HEK293 (cell line): ENCODE data around the gene DSCAML1.
A peak's percentile ranks its signal among the peaks of the same experiment; 100 is the strongest.

ENCODE experiments used
- FEZF1 ChIP-seq: fragments of 450-650 bp; formaldehyde crosslinking; IDR thresholded peaks from 2 replicates; pipeline ENCODE4 v1.5.1; 2016; ENCODE audit warnings: missing biosample characterization, missing genetic modification characterization
- HOXC10 ChIP-seq: sonication (generic); formaldehyde crosslinking; IDR thresholded peaks from 2 replicates; pipeline ENCODE4 v1.8.1; 2023; ENCODE audit warnings: mild to moderate bottlenecking, missing genetic modification reagents
- IKZF3 ChIP-seq: fragments of 450-650 bp; IDR thresholded peaks from 2 replicates; pipeline ENCODE4 v1.5.0; 2018; ENCODE audit warnings: missing biosample characterization, mild to moderate bottlenecking, missing genetic modification characterization, moderate library complexity
- KLF1 ChIP-seq: fragments of 450-650 bp; formaldehyde crosslinking; IDR thresholded peaks from 2 replicates; pipeline ENCODE4 v1.5.1; 2016; ENCODE audit warnings: missing biosample characterization, missing genetic modification characterization
- MYNN ChIP-seq: fragments of 450-650 bp; formaldehyde crosslinking; IDR thresholded peaks from 2 replicates; pipeline ENCODE4 v1.5.1; 2016; ENCODE audit warnings: missing biosample characterization, missing genetic modification characterization, borderline replicate concordance
- MZF1 ChIP-seq: fragments of 450-650 bp; formaldehyde crosslinking; IDR thresholded peaks from 2 replicates; pipeline ENCODE4 v1.5.1; 2017; ENCODE audit warnings: missing biosample characterization, missing genetic modification characterization, borderline replicate concordance
- PRDM10 ChIP-seq: fragments of 450-650 bp; formaldehyde crosslinking; IDR thresholded peaks from 2 replicates; pipeline ENCODE4 v1.5.1; 2016; ENCODE audit warnings: missing biosample characterization, missing genetic modification characterization
- REST ChIP-seq: fragments of 450-650 bp; formaldehyde crosslinking; IDR thresholded peaks from 2 replicates; pipeline ENCODE4 v1.5.1; 2016; ENCODE audit warnings: missing biosample characterization, missing genetic modification characterization
- SALL2 ChIP-seq: fragments of 450-650 bp; formaldehyde crosslinking; IDR thresholded peaks from 2 replicates; pipeline ENCODE4 v1.5.0; 2017; ENCODE audit warnings: missing biosample characterization, mild to moderate bottlenecking, missing genetic modification characterization, borderline replicate concordance
- TCF7L2 ChIP-seq: IDR thresholded peaks from 2 replicates; pipeline ENCODE4 v1.6.1; 2011; ENCODE audit warnings: low read depth, mild to moderate bottlenecking, inconsistent platforms, low read length, moderate library complexity, borderline replicate concordance
- YY2 ChIP-seq: fragments of 450-650 bp; formaldehyde crosslinking; IDR thresholded peaks from 2 replicates; pipeline ENCODE4 v1.5.1; 2016; ENCODE audit warnings: missing biosample characterization, missing genetic modification characterization
- ZBTB48 ChIP-seq: fragments of 450-650 bp; formaldehyde crosslinking; IDR thresholded peaks from 2 replicates; pipeline ENCODE4 v1.5.1; 2016; ENCODE audit warnings: missing biosample characterization, missing genetic modification characterization
- ZNF112 ChIP-seq: fragments of 450-650 bp; formaldehyde crosslinking; IDR thresholded peaks from 2 replicates; pipeline ENCODE4 v1.5.0; 2017; ENCODE audit warnings: missing biosample characterization, missing genetic modification characterization
- ZNF175 ChIP-seq: fragments of 450-650 bp; formaldehyde crosslinking; IDR thresholded peaks from 2 replicates; pipeline ENCODE4 v1.5.1; 2016; ENCODE audit warnings: missing biosample characterization, missing genetic modification characterization
- ZNF214 ChIP-seq: fragments of 450-650 bp; formaldehyde crosslinking; IDR thresholded peaks from 2 replicates; pipeline ENCODE4 v1.5.1; 2017; ENCODE audit warnings: missing biosample characterization, mild to moderate bottlenecking, missing genetic modification characterization, borderline replicate concordance
- ZNF280D ChIP-seq: fragments of 450-650 bp; formaldehyde crosslinking; IDR thresholded peaks from 2 replicates; pipeline ENCODE4 v1.5.1; 2016; ENCODE audit warnings: missing biosample characterization, missing genetic modification characterization
- ZNF311 ChIP-seq: fragments of 450-650 bp; formaldehyde crosslinking; IDR thresholded peaks from 2 replicates; pipeline ENCODE4 v1.5.1; 2017; ENCODE audit warnings: missing biosample characterization, missing genetic modification characterization, borderline replicate concordance
- ZNF341 ChIP-seq: fragments of 450-650 bp; formaldehyde crosslinking; IDR thresholded peaks from 2 replicates; pipeline ENCODE4; 2016; ENCODE audit warnings: low read depth, missing biosample characterization, missing genetic modification characterization
- ZNF394 ChIP-seq: fragments of 450-650 bp; formaldehyde crosslinking; IDR thresholded peaks from 2 replicates; pipeline ENCODE4 v1.5.1; 2016; ENCODE audit warnings: missing biosample characterization, missing genetic modification characterization, mild to moderate bottlenecking, moderate library complexity, borderline replicate concordance
- ZNF473 ChIP-seq: fragments of 450-650 bp; formaldehyde crosslinking; IDR thresholded peaks from 2 replicates; pipeline ENCODE4 v1.5.1; 2017; ENCODE audit warnings: missing biosample characterization, missing genetic modification characterization
- ZNF510 ChIP-seq: fragments of 450-650 bp; formaldehyde crosslinking; IDR thresholded peaks from 2 replicates; pipeline ENCODE4 v1.5.1; 2018; ENCODE audit warnings: mild to moderate bottlenecking, missing genetic modification characterization, missing biosample characterization; ENCODE audit not compliant: insufficient replicate concordance
- ZNF529 ChIP-seq: fragments of 450-650 bp; formaldehyde crosslinking; IDR thresholded peaks from 2 replicates; pipeline ENCODE4 v1.5.1; 2017; ENCODE audit warnings: missing genetic modification characterization, missing biosample characterization; ENCODE audit not compliant: insufficient replicate concordance
- ZNF571 ChIP-seq: fragments of 450-650 bp; formaldehyde crosslinking; IDR thresholded peaks from 2 replicates; pipeline ENCODE4 v1.5.0; 2017; ENCODE audit warnings: missing biosample characterization, missing genetic modification characterization
- ZNF624 ChIP-seq: fragments of 450-650 bp; formaldehyde crosslinking; IDR thresholded peaks from 2 replicates; pipeline ENCODE4 v1.5.1; 2017; ENCODE audit warnings: missing biosample characterization, missing genetic modification characterization
- ZNF629 ChIP-seq: fragments of 450-650 bp; formaldehyde crosslinking; IDR thresholded peaks from 2 replicates; pipeline ENCODE4 v1.5.1; 2017; ENCODE audit warnings: missing biosample characterization, missing genetic modification characterization
- ZNF692 ChIP-seq: fragments of 450-650 bp; formaldehyde crosslinking; IDR thresholded peaks from 2 replicates; pipeline ENCODE4 v1.5.1; 2016; ENCODE audit warnings: missing biosample characterization, missing genetic modification characterization
- ZNF777 ChIP-seq: fragments of 450-650 bp; formaldehyde crosslinking; IDR thresholded peaks from 2 replicates; pipeline ENCODE4 v1.5.1; 2017; ENCODE audit warnings: missing biosample characterization, missing genetic modification characterization, borderline replicate concordance
- ZNF792 ChIP-seq: fragments of 450-650 bp; formaldehyde crosslinking; IDR thresholded peaks from 2 replicates; pipeline ENCODE4 v1.5.1; 2016; ENCODE audit warnings: missing biosample characterization, missing genetic modification characterization
- ZSCAN16 ChIP-seq: fragments of 450-650 bp; formaldehyde crosslinking; IDR thresholded peaks from 2 replicates; pipeline ENCODE4 v1.5.1; 2016; ENCODE audit warnings: missing biosample characterization, missing genetic modification characterization
- ZXDB ChIP-seq: fragments of 450-650 bp; formaldehyde crosslinking; IDR thresholded peaks from 2 replicates; pipeline ENCODE4 v1.5.1; 2016; ENCODE audit warnings: missing biosample characterization, missing genetic modification characterization

DSCAML1 gene

GRCh38 chr11:117816151-117816741, 19.2 kb upstream of the DSCAML1 start (continued):
- TF ChIP-seq PRDM10 (no peak), YY2 (tag by site-specific recombination) (no peak), ZNF624 (tag by site-specific recombination) (no peak), ZNF311 (no peak), KLF1 (tag by site-specific recombination) (peak; percentile 36; the same call in 1 of the 2 replicates), ZNF529 (no peak), ZNF280D (no peak), MYNN (tag by site-specific recombination) (no peak), HOXC10 (CRISPR knock-in tag) (no peak), ZNF175 (no peak), ZSCAN16 (tag by site-specific recombination) (no peak), IKZF3 (tag by site-specific recombination) (no peak), ZNF473 (tag by site-specific recombination) (no peak), ZNF692 (tag by site-specific recombination) (no peak), ZXDB (tag by site-specific recombination) (no peak), SALL2 (no peak), ZNF510 (tag by site-specific recombination) (no peak), ZNF777 (tag by site-specific recombination) (no peak), FEZF1 (tag by site-specific recombination) (no peak), REST (tag by site-specific recombination) (no peak), ZNF792 (tag by site-specific recombination) (no peak), ZNF629 (tag by site-specific recombination) (no peak), ZBTB48 (tag by site-specific recombination) (no peak), ZNF112 (no peak), ZNF214 (tag by site-specific recombination) (no peak), ZNF341 (peak; percentile 88), ZNF571 (tag by site-specific recombination) (no peak), TCF7L2 (peak; percentile 46; the same call in 1 of the 2 replicates), ZNF394 (no peak), MZF1 (no peak)
